ENCODE results near the gene SLC4A2. TPM values are rescaled to one million over a fixed set of nuclear protein-coding genes. Genes with fewer than 3 reads are reported as not detected.

Gene SLC4A2
- total and polyA plus RNA-seq, 8 donors, result 81.7 to 205 (median 104) TPM

- no peak overlapping the region for H3K4me3 ChIP-seq
- peaks cover 3 to 13% of the 10 kb centered on the region in 2 donors for H3K4me1 ChIP-seq
- H3K27me3 ChIP-seq, result peaks cover 0 to 23% of the 10 kb centered on the region in 2 donors
- no peaks in the 10 kb centered on the region for H3K9me3 ChIP-seq
- intact Hi-C loops (cut with DNase I), result no loop called here
- ATAC-seq, result peak; percentile 10
- H3K27ac ChIP-seq, result no peak overlapping the region
- H3K36me3 ChIP-seq, result peaks cover 0 to 38% of the 10 kb centered on the region in 2 donors
- peak in 1 of 4 donors; percentile 63 for DNase-seq
- no peak for TF ChIP-seq CTCF (IDR thresholded peaks at IDR 0.05)
Measured at GRCh38 chr7:151046603-151047573, 12.5 kb upstream of the SLC4A2 start.

- H3K27me3 ChIP-seq, result peaks cover 0 to 23% of the 10 kb centered on the region in 2 donors
- H3K4me3 ChIP-seq, result no peak within 1 kb of the TSS
- no peak for DNase-seq
- ATAC-seq, result no peak
- no peak for TF ChIP-seq CTCF (IDR thresholded peaks at IDR 0.05)
- no peaks in the 10 kb centered on the region for H3K9me3 ChIP-seq
- no peak within 1 kb of the TSS for H3K27ac ChIP-seq
- H3K4me1 ChIP-seq, result peaks cover 3 to 15% of the 10 kb centered on the region in 2 donors
- peaks cover 0 to 28% of the 10 kb centered on the region in 2 donors for H3K36me3 ChIP-seq
- intact Hi-C loops (cut with DNase I), result no loop called here
Measured at GRCh38 chr7:151047976-151048815, 11.2 kb upstream of the SLC4A2 start, which contains the start of gene ASIC3. Gene ASIC3 (plus strand): TSS chr7:151048531. CDS start chr7:151048886, 355 bp downstream.

GRCh38 chr7:151048911-151049463, 10.4 kb upstream of the SLC4A2 start:
- ATAC-seq, result no peak
- Histone ChIP-seq H3K27ac (no peak overlapping the region), H3K36me3 (peaks cover 0 to 27% of the 10 kb centered on the region in 2 donors), H3K4me1 (peaks cover 3 to 21% of the 10 kb centered on the region in 2 donors), H3K27me3 (peaks cover 0 to 23% of the 10 kb centered on the region in 2 donors), H3K9me3 (no peaks in the 10 kb centered on the region), H3K4me3 (no peak overlapping the region)
- intact Hi-C loops (cut with DNase I), result no loop called here
- no peak for TF ChIP-seq CTCF (IDR thresholded peaks at IDR 0.05)
- no peak for DNase-seq

- H3K9me3 ChIP-seq, result no peaks in the 10 kb centered on the region
- no peak overlapping the region for H3K4me3 ChIP-seq
- H3K4me1 ChIP-seq, result peaks cover 3 to 21% of the 10 kb centered on the region in 2 donors
- H3K36me3 ChIP-seq, result peaks cover 0 to 6% of the 10 kb centered on the region in 2 donors
- peaks cover 0 to 23% of the 10 kb centered on the region in 2 donors for H3K27me3 ChIP-seq
- ATAC-seq (peak; percentile 77), DNase-seq (peak in 3 of 4 donors; percentile 58 to 88 (median 83))
- H3K27ac ChIP-seq, result no peak overlapping the region
- intact Hi-C loops (cut with DNase I), result no loop called here
- no peak for TF ChIP-seq CTCF (IDR thresholded peaks at IDR 0.05)
Measured at GRCh38 chr7:151051108-151051507, 8.3 kb upstream of the SLC4A2 start.
